GM18498 (cell line): ENCODE data around the gene CA10.

Experiments
- ATAC-seq: cut with Tn5 transposase; IDR thresholded peaks from one replicate; pipeline ENCODE4 v1.9.1; 2021; ENCODE audit warnings: mild to moderate bottlenecking, moderate library complexity; ENCODE audit not compliant: unreplicated experiment

CA10 gene

GRCh38 chr17:51890710-51891109 is 267.8 kb downstream of the CA10 start:
- no peak for ATAC-seq

GRCh38 chr17:51888816-51889215 is 269.7 kb downstream of the CA10 start:
- no peak for ATAC-seq

DNA sequence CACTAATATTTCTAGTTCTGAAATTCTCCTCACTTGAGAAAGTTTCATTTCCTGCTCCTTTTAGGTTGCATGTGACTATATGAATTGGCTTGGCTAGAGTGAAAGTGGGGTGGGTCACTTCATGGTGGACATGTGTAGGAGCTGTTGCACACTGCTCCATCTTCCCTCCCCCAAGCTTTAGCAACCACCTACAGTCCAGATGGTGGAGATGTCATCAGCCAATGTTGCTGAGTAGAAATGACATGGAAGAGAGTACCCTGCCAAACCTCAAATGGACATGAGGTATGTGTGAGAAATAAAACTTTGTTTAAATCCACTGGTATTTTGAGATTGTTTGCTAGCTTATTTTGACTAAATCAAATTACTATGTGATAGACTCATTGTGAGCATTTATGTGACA is 281.5 kb downstream of the CA10 start:
- no peak for ATAC-seq

DNA sequence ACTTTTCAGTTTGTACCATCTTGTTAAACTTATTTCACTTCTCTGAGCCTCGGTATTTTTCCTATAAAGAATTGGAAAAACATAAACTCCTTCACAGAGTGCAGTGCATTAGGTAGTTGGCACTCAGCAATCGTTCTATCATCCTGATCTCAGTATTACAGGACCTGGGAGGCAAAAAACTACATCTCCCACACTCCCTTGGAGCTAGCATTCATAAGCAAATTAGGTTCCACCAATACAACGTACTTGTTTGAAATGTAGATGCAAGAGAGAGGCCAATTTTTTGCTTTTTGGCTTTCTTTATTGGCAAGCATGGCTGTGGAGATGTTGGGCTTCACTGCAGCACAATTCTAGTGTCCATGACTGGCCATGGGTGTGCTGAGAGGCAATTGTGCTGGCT is 285.2 kb downstream of the CA10 start:
- ATAC-seq: no peak

GRCh38 chr17:51869387-51869786 is 289.1 kb downstream of the CA10 start:
- ATAC-seq: no peak

GRCh38 chr17:51860954-51861561 is 297.5 kb downstream of the CA10 start:
- no peak for ATAC-seq

- no peak for ATAC-seq
Measured at GRCh38 chr17:51857052-51857597, 301.4 kb downstream of the CA10 start.

- no peak for ATAC-seq
Measured at GRCh38 chr17:51855806-51856205, 302.7 kb downstream of the CA10 start.

DNA sequence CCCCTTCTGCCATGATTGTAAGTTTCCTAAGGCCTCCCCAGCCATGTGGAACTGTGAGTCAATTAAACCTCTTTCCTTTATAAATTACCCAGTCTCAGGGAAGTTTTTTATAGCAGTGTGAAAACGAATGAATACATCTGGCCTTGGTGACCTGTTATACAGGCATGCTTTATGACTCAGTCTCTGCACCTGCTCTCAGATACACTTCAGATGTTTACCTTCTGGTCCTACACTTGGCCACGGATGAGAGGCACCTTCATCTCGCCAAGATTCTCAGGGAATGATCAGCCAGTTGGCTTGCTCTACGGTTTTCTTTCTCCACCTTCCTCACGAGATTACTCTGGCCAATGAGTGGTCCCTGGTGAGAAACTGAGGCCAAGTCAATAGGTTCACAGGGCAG is 304.7 kb downstream of the CA10 start:
- no peak for ATAC-seq

GRCh38 chr17:51852603-51853002 is 305.9 kb downstream of the CA10 start:
- no peak for ATAC-seq

- no peak for ATAC-seq
Measured at GRCh38 chr17:51850201-51850600, 308.3 kb downstream of the CA10 start.

- no peak for ATAC-seq
Measured at GRCh38 chr17:51848451-51848850, 310.1 kb downstream of the CA10 start.

DNA sequence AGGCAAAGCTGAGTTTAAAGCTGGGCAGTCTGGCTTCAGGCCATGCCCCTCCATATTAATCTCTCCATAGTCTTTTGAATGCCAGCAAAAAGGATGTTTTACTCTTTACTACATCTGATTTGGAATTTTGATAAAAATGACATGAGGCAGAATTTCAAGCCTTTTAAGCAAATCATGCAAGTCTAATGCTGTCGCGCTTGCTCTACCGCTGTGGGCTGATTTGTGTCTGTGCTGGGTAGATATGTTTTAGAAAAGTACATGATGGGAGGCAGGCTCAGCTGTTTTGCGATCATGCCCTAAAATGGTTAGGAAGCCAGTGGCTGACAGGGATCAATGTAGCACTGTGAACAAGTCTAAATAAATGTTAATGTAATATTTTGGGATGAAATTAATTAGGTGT is 311.9 kb downstream of the CA10 start:
- no peak for ATAC-seq

GRCh38 chr17:51845776-51846175 is 312.7 kb downstream of the CA10 start:
- no peak for ATAC-seq

GRCh38 chr17:51842763-51843162 is 315.8 kb downstream of the CA10 start:
- ATAC-seq: no peak

GRCh38 chr17:51841669-51842068 is 316.8 kb downstream of the CA10 start:
- no peak for ATAC-seq

DNA sequence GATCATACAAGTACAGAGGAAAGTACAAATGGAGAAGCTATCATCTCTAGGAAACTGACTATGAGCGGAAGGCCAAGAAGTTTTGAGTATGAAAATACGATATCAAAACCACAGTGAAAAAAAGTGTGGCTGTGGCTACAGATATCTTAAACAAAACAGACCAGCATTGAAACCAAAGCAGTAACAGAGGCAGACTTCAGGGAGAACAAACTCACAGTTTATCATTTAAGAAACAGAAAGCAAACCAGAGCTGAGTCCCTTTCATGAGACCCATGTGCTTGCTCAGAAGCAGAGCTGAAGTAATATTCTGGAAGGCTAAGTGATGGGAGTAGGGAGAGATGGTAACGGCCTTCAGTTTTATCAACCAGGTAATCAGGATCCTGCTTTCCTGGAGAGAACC is 317.8 kb downstream of the CA10 start:
- ATAC-seq: no peak

- ATAC-seq: no peak
Measured at GRCh38 chr17:51833620-51834019, 324.9 kb downstream of the CA10 start.

DNA sequence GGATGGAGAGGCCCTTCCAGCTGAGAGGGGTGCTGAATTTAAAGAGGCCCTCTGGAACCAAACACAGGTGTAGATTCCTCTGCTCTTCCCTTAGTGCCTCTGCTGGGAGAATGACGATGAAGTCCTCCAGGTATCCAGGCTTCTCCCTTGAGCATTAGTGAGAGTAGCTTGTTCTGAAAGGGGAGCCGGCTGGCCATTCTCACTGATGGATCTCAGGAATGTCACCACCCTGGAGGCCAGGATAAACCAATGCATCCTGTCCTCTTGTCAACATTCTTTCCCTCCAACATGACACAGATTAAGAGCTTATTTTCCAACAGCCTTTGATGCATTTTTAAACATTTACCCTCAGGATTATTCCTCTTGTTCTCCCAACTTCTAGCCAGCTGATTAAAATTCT is 325.5 kb downstream of the CA10 start:
- ATAC-seq: no peak

GRCh38 chr17:51830886-51831285 is 327.6 kb downstream of the CA10 start:
- no peak for ATAC-seq

DNA sequence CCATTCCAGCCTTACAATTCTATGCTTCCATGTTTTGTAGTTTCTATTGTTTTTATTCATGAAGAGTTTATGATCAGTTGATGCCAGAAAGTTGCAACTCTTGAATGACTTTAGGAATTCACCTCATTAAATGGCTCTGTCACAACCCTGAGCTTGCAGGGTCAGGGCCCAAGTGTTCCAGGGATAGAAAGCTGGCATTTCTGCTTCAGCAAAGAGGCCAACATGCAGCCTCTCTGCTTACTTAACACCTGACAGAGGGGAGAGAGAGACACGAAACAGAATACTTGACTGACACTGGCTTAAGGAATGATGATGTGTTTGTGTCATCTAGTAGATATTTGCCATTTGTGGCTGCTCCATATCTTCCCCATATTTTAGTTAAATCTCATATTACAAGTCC is 328.1 kb downstream of the CA10 start:
- ATAC-seq: no peak

DNA sequence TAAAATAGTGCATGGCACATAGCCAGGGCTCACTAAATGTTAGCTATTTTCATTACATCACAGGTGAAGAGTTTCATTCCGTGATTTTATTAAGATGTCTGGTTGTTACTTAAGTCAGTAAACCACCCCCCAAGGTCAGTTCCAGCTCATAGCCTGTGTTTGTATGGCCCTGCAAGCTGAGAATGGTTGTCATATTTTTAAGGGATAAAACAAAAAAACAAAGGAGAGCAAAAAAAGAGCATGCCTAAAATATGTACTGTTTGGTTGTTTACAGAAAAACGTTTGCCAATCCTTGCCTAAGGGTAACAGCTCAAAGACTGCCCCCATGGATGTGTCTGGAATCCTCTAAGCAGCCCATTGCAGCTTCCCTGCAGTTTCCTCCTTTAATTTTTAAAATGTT is 329.6 kb downstream of the CA10 start:
- no peak for ATAC-seq

DNA sequence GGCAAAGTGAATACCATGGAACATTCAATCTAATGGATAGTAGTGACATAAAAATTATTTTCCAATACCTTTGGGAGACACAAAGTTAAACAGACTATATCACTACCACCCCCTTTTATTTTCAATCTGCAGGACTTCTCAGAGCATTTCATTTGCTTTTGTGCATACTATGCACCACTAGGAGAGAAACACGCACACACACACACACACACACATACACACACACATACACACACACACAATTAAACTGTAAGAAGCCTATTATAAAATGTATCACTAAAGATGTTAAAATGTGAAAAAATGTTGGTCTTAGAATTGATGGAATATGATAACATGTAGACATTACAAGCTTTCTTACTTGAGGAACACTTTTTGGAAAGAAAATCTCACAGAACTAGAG is 331.4 kb downstream of the CA10 start:
- no peak for ATAC-seq
